HuH-7.5 (cell line): Measurements from ENCODE around the gene NR4A1.
A peak's percentile ranks its signal among the peaks of the same experiment; 100 is the strongest.

ENCODE experiments used
- DNase-seq: peaks from one replicate; pipeline ENCODE4 v3.0.0; 2011; ENCODE audit warnings: low spot score

Gene NR4A1

DNA sequence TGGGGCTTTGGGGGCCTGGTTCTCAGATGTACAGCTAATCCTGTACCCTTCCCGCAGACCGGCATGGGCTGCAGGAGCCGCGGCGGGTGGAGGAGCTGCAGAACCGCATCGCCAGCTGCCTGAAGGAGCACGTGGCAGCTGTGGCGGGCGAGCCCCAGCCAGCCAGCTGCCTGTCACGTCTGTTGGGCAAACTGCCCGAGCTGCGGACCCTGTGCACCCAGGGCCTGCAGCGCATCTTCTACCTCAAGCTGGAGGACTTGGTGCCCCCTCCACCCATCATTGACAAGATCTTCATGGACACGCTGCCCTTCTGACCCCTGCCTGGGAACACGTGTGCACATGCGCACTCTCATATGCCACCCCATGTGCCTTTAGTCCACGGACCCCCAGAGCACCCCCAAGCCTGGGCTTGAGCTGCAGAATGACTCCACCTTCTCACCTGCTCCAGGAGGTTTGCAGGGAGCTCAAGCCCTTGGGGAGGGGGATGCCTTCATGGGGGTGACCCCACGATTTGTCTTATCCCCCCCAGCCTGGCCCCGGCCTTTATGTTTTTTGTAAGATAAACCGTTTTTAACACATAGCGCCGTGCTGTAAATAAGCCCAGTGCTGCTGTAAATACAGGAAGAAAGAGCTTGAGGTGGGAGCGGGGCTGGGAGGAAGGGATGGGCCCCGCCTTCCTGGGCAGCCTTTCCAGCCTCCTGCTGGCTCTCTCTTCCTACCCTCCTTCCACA lies 7.6 kb downstream of the NR4A1 start:
- DNase-seq: no peak

DNA sequence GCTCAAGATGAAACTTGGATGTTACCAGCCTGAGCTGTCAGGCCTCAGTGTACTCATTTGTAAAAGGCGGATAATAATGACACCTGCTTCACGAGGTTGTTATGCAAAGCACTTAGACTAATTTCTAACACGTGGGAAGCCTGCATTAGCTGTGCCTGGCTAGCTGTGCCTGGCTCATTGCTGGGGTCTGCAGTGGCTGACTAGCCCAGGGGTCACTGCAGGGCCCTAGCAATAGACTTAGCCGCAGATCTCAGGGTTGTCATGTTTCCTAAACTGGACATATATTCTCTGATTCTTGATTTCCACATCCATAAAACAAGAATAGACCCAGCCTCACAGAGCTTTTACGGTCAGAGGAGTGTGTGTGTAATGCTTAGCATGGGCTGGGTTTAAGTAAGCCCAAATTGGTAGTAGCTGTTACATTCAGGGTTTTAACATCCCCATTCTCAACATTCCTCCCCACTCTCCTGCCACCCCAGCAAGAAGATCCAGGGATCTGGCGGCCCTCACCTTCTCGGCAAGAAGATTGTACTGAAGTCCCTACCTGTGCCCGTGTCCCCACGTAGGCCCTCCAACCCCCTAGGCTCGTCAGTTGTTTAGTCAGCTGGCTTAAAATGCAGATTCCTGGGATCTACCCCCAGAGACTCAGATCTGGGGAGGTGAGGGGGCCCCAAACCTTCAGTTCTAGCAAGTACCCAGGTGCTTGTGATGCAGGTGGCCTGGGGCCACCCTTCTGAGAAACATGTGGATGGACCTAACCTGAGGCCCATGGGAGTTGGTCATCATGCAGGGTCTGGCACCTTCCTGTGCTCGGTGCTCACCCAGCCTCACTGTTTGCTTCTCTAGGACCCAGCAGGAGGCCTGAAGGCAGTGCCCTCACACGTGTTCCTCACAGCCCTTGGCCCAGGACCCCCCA lies 8.6 kb downstream of the NR4A1 start:
- DNase-seq: no peak

- DNase-seq: no peak
These were observed 9.4 kb downstream of the NR4A1 start for GRCh38 chr12:52060498-52061177.

GRCh38 chr12:52061470-52062166 lies 10.4 kb downstream of the NR4A1 start:
- no peak for DNase-seq

DNA sequence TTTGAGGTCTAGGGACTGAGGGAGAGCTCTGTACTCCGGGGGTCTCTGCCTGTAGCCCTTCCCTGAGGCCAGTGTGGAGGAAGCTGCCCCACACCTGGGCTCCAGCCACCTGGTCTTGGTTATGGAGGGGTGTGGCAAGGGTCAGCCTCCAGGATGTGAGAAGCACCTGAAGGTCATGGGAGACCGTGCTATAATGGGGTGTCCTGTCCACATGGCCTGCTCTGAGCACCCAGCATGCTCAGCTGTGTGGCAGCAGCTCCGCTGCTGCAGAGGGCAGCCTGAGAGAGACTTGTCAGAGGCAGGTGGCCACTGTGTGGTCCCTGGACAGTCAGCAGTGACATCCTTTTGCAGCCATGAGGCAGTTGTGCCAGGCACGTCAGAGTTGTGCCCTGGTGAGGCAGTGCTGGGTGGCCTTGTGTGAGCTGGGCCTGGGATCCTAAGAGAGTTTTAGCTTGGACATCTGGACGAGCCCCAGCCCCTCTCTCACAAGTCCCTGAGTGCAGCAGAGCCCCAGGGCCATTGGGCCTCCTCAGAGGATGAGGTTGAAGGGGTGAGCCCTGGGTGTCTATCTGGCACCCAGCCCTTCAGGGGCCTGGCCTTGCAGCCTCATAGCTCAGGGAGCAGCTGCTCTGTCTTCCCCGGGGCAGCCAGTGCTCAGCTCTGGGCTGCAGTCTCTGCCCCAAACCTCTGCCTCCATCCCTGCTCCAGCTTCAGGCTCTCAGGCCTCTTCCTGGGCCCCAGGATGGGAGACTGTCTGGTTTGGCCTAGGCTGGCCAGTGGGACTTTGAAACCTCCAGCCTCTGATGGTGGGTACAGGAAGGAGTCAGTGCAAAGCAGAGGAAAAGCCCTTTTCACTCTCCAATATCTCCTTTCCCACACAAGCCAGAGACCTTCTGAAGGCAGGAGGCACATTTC lies 11.2 kb downstream of the NR4A1 start:
- DNase-seq: no peak

DNA sequence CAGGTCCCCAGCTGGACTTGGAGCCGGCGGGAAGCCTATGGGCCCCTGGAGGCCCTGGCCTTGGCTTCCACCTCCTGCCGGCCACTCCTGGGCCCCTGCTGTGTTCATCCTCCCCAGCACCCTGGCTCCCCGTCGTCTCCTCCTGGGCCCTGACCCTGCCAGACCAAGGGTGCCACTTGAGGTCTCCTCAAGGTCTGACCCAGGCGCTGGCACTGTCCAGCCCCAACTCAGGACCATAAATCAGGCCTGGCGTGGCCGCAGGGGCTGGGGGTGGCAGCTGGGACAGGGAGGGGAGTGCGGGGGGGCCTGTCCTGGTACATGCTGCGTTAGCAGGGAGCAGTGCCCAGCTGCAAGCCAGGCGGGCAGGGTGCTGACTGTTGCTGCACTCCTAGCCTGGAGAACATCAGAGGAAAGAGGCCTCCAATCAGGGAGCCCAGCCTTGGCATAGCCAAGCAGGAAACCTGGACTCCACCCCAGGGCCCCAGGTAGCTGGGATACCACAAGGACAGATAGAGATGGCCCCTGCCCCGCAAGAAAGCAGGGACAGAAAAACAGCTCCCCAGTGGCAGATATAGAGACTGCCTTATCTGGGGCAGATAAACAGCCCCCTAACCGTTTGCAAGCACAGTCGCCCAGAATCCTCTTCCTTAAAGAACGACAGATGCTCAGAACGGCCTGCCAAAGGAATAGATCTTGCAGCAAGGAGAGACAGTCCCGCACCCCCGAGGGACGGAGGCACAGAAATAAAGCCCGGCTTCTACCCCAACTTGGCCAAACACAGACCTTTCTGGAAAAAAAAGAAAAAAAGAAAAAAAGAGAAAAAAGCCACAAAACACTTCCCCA lies 12.1 kb downstream of the NR4A1 start:
- DNase-seq: no peak

DNA sequence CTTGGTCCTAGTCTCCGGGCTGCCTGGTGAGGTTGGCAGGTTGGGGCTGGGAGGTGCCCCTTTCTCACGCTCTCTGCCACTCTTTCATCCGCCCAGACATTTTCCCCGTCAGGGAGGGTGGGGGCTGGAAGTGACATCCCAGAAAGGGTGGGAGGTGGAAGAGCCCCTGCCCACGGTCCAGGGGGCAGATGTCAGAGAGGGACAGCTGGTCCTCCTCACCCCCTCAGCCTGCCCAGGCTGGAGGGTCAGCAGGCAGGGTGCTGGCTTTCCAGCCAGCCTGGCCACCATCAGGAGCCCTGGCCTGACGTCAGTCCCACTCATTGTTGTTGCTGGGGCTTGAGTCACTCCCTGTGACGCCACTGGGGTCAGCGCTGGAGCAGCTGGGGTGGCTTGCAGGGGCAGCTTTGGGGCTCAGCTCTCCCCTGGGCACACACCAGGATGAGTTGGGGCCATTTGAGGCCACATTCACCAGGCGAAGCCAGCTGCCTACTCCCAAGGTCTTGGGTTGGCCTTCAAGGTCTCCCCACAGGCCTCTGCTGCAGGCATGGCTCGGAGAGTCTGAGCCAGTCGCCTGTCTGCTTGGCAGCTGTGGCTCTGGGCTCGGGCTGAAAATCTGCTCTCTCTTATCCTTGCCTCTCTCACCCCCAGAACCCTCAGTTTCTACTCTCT lies 12.9 kb downstream of the NR4A1 start:
- no peak for DNase-seq

DNA sequence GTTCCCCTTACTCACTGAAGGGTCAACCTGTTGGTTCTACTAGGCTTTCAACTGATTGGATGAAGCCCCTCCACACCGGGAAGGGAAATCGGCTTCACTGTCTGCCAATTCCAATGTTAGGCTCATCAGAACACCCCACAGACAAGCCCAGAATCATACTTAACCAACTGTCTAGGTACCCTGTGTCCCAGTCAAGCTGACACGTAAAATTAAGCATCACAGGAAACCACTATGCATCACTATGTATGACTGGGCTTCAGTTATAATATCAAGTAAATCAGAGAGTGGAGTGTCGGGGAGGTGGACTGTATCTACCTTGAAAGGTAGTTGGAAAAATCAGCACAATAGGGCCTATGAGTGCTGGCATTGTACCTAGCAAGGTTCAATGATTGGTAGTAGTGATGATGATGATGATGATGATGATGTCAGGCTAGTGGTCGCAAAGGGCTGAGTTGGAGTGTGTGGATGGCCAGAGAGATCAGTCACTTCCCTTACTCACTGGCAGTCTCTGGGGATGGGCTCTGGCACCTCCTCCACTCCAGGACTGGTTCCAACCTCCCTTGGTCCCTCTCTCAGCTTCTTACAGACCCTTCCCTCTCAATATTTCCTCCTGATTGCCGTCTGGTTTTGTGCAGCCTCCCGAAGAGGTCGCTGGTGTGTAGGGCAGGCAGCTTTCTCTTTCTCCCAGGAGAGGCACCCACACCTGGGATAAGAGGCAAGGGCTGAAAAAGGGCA lies 15.3 kb downstream of the NR4A1 start:
- DNase-seq: no peak

- no peak for DNase-seq
These were observed 15.8 kb downstream of the NR4A1 start for GRCh38 chr12:52067081-52067374.

- DNase-seq: peak; percentile 98
These were observed 18.3 kb downstream of the NR4A1 start, which contains the start of gene ATG101 for GRCh38 chr12:52069327-52070184. Gene ATG101 (plus strand): TSS chr12:52069978. CDS start chr12:52073651, 3,673 bp downstream.

GRCh38 chr12:52070185-52070925 lies 19.1 kb downstream of the NR4A1 start:
- DNase-seq: no peak

- no peak for DNase-seq
These were observed 22.5 kb downstream of the NR4A1 start for GRCh38 chr12:52073531-52074381.

- no peak for DNase-seq
These were observed 23.9 kb downstream of the NR4A1 start for GRCh38 chr12:52074971-52075724.

GRCh38 chr12:52076811-52077210 lies 25.6 kb downstream of the NR4A1 start:
- no peak for DNase-seq

GRCh38 chr12:52078276-52078675 lies 27.0 kb downstream of the NR4A1 start:
- no peak for DNase-seq
